ENCODE results near the gene DNAL4. TPM values are rescaled to one million over a fixed set of nuclear protein-coding genes. Genes with fewer than 3 reads are reported as not detected.

The DNAL4 gene, protein sequence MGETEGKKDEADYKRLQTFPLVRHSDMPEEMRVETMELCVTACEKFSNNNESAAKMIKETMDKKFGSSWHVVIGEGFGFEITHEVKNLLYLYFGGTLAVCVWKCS
- total RNA-seq = 10.0 TPM
- long read RNA-seq, transcript DNAL4-201 (4 exons, 1,504 nt) = major isoform, 11 of 16 reads
- long read RNA-seq, partial matches to known transcripts = 1 of 16 reads
- long read RNA-seq, other reads (novel, unspliced or antisense) = 3 of 16 reads

DNA sequence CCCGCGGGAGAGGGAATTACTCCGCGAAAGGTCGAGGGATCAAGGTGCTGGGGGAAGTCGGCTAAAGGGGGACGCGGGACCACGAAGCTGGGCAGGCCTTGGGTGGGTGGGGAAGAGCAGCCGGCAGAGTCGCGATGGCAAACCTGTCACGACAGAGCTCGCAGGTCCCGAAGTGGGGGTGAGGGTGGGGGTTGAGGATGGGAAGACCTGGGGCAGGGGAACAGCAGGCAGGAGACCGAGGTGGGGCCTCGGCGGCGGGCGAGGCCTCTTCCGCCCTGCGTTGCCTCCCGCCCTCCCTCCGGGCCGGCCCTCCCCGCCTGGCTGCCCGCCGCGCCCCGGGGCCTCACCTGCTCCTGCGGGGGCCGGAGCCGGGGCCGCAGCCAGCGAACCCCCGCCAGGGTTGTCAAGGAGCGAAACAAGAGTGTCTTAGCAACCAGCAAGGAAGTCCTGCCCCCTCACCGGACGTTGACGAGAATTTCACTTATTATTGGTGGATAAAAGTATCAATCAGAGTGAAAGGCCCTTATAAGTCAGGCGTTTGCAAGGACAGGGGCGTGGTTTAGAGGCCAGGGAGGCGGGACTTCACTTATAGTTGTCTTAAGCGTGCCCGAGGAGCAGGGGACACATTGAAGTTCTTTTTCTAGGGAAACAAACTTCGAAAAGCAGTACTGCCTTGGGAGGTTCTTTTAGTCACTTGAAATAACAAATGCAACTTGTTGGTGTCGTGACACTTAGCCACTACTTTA is at the start of gene DNAL4:
DNAL4 (minus strand) TSS at position 423 of the 746 bp plus-strand sequence. CDS start 11,412 bp downstream, outside the sequence.
- peak within 1 kb of the TSS; percentile 92 for H3K27ac ChIP-seq (replicated peaks)
- peaks cover 29% of the 10 kb centered on the region for H3K4me1 ChIP-seq
- H3K27me3 ChIP-seq (ENCODE audit: low read depth) = no peaks in the 10 kb centered on the region
- H3K9me3 ChIP-seq (replicated peaks) = no peaks in the 10 kb centered on the region
- DNase-seq = peak; percentile 95
- TF ChIP-seq CTCF (IDR thresholded peaks at IDR 0.05; ENCODE audit: borderline replicate concordance) = no peak
- peaks cover 12% of the 10 kb centered on the region for H3K36me3 ChIP-seq
- intact Hi-C loops (cut with micrococcal nuclease) = no loop called here
- peak within 1 kb of the TSS; percentile 90 for H3K4me3 ChIP-seq

GRCh38 chr22:38843201-38843656 is 49.3 kb upstream of the DNAL4 start:
- no peaks in the 10 kb centered on the region for H3K36me3 ChIP-seq
- TF ChIP-seq CTCF (IDR thresholded peaks at IDR 0.05; ENCODE audit: borderline replicate concordance) = peak; percentile 55
- peak overlapping the region; percentile 79 for H3K27ac ChIP-seq (replicated peaks)
- peaks cover 24% of the 10 kb centered on the region for H3K4me1 ChIP-seq
- no peaks in the 10 kb centered on the region for H3K9me3 ChIP-seq (replicated peaks)
- intact Hi-C loops (cut with micrococcal nuclease) = no loop called here
- H3K27me3 ChIP-seq (ENCODE audit: low read depth) = peaks cover 47% of the 10 kb centered on the region
- peak overlapping the region; percentile 75 for H3K4me3 ChIP-seq
- peak; percentile 41 for DNase-seq

- no peak for DNase-seq
- no peaks in the 10 kb centered on the region for H3K9me3 ChIP-seq (replicated peaks)
- TF ChIP-seq CTCF (IDR thresholded peaks at IDR 0.05; ENCODE audit: borderline replicate concordance) = no peak
- H3K27ac ChIP-seq (replicated peaks) = peak overlapping the region; percentile 79
- intact Hi-C loops (cut with micrococcal nuclease) = no loop called here
- H3K4me3 ChIP-seq = peak overlapping the region; percentile 75
- H3K4me1 ChIP-seq = peaks cover 24% of the 10 kb centered on the region
- no peaks in the 10 kb centered on the region for H3K36me3 ChIP-seq
- peaks cover 44% of the 10 kb centered on the region for H3K27me3 ChIP-seq (ENCODE audit: low read depth)
Measured at GRCh38 chr22:38842512-38843200, 48.7 kb upstream of the DNAL4 start.

DNA sequence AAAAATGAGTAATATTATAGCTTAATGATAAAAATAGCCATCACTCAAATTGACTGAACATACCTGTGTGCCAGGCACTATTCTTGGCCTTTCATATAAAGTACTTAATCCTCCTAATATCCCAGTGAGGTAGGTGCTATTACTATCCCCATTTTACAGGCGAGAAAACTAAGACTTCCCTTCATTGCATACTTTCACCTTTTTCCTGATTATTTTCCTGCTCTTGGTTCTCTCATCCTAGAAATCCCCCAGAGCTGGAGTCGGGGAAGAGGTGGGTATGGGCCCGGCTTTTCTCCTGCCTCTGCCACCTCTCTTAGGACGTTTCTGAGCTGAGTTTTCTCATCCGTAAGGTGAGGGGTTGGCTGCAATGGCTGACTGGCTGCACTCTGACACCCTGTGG is 47.7 kb upstream of the DNAL4 start:
- no peak for DNase-seq
- Histone ChIP-seq H3K36me3 (no peaks in the 10 kb centered on the region), H3K27ac (replicated peaks) (no peak overlapping the region), H3K27me3 (ENCODE audit: low read depth) (peaks cover 44% of the 10 kb centered on the region), H3K4me3 (no peak overlapping the region), H3K4me1 (peaks cover 24% of the 10 kb centered on the region), H3K9me3 (replicated peaks) (no peaks in the 10 kb centered on the region)
- TF ChIP-seq CTCF (IDR thresholded peaks at IDR 0.05; ENCODE audit: borderline replicate concordance) = no peak
- intact Hi-C loops (cut with micrococcal nuclease) = no loop called here

- H3K36me3 ChIP-seq = no peaks in the 10 kb centered on the region
- no peak for TF ChIP-seq CTCF (IDR thresholded peaks at IDR 0.05; ENCODE audit: borderline replicate concordance)
- no peak overlapping the region for H3K4me3 ChIP-seq
- H3K4me1 ChIP-seq = peaks cover 24% of the 10 kb centered on the region
- no peak overlapping the region for H3K27ac ChIP-seq (replicated peaks)
- intact Hi-C loops (cut with micrococcal nuclease) = no loop called here
- H3K9me3 ChIP-seq (replicated peaks) = no peaks in the 10 kb centered on the region
- no peak for DNase-seq
- peaks cover 44% of the 10 kb centered on the region for H3K27me3 ChIP-seq (ENCODE audit: low read depth)
Measured at GRCh38 chr22:38841211-38841610, 47.3 kb upstream of the DNAL4 start.
